H7 (cell line): ENCODE data around the gene SERHL2. TPM values are rescaled to one million over a fixed set of nuclear protein-coding genes. Genes with fewer than 3 reads are reported as not detected.
"Not testable (repeated sequence)": the region's sequence is repeated elsewhere in the genome, so short reads cannot be mapped to it uniquely, and the experiment has no call there.

ENCODE experiments used
- DNase-seq: peaks from one replicate; pipeline ENCODE4 v3.0.0; 2012
- H3K27me3 ChIP-seq: 2 replicates; pipeline ENCODE4 v1.6.0; 2011; ENCODE audit warnings: mild to moderate bottlenecking, low read length; ENCODE audit not compliant: control insufficient read depth, insufficient read depth
- H3K36me3 ChIP-seq: replicated peaks from 2 replicates; pipeline ENCODE4 v1.5.1; 2011; ENCODE audit warnings: low read length; ENCODE audit not compliant: control insufficient read depth, insufficient read depth
- H3K4me3 ChIP-seq: 2 replicates; pipeline ENCODE4 v1.5.1; 2011; ENCODE audit warnings: low read depth, mild to moderate bottlenecking, control low read depth, low read length, moderate library complexity; ENCODE audit not compliant: insufficient read depth
- total RNA-seq: library from RNA; depleted of rRNA; stranded (reverse); fragments of >200 nt; shearing (Covaris generic); gene quantifications from 2 replicates; pipeline ENCODE4 v1.2.3, GENCODE V29; 2014

SERHL2 gene
- total RNA-seq, 1 experiment from 2014 or later, result 7.5 TPM

GRCh38 chr22:42596336-42596735 is 42.6 kb downstream of the SERHL2 start:
- H3K27me3 ChIP-seq, result no peaks in the 10 kb centered on the region
- DNase-seq, result no peak
- H3K4me3 ChIP-seq, result no peak overlapping the region
- H3K36me3 ChIP-seq, result peaks cover 54% of the 10 kb centered on the region

GRCh38 chr22:42596863-42597530 is 43.2 kb downstream of the SERHL2 start:
- DNase-seq, result no peak
- Histone ChIP-seq H3K4me3 (no peak overlapping the region), H3K36me3 (peaks cover 51% of the 10 kb centered on the region), H3K27me3 (no peaks in the 10 kb centered on the region)

GRCh38 chr22:42601879-42602465 is 48.2 kb downstream of the SERHL2 start:
- no peak for DNase-seq
- Histone ChIP-seq H3K4me3 (no peak overlapping the region), H3K27me3 (no peaks in the 10 kb centered on the region), H3K36me3 (peaks cover 30% of the 10 kb centered on the region)

- no peak for DNase-seq
- H3K27me3 ChIP-seq, result no peaks in the 10 kb centered on the region
- no peak overlapping the region for H3K4me3 ChIP-seq
- H3K36me3 ChIP-seq, result peaks cover 26% of the 10 kb centered on the region
Observed at GRCh38 chr22:42602470-42602869, 48.7 kb downstream of the SERHL2 start.

GRCh38 chr22:42603427-42603826 is 49.7 kb downstream of the SERHL2 start:
- Histone ChIP-seq H3K4me3 (no peak overlapping the region), H3K36me3 (peaks cover 25% of the 10 kb centered on the region), H3K27me3 (no peaks in the 10 kb centered on the region)
- DNase-seq, result no peak

DNA sequence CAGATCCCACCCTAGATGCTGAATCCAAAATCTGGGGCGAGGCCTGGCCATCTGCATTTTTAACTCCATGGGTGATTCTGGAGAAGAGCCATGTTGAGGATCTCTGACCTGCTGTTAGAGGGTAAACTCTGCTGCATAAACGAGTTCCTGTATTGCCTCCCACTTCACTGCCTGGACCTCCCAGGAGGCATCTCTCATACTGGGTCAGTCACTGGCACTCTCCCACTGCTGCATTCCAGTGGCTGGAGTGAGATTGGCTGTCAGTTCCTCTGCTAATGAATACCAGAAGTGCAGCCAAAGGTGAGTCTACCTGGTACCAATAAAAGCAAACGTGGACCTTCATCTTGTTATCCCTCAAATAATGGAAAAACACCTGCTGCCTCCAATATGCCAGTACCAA is 50.6 kb downstream of the SERHL2 start:
- no peak for DNase-seq
- no peak overlapping the region for H3K4me3 ChIP-seq
- H3K36me3 ChIP-seq, result peaks cover 22% of the 10 kb centered on the region
- H3K27me3 ChIP-seq, result no peaks in the 10 kb centered on the region

GRCh38 chr22:42607641-42608040 is 53.9 kb downstream of the SERHL2 start:
- not testable (repeated sequence) for DNase-seq, H3K27me3 ChIP-seq, H3K4me3 ChIP-seq, H3K36me3 ChIP-seq

- no peak for DNase-seq
- no peaks in the 10 kb centered on the region for H3K27me3 ChIP-seq
- H3K36me3 ChIP-seq, result peaks cover 5% of the 10 kb centered on the region
- no peak overlapping the region for H3K4me3 ChIP-seq
Observed at GRCh38 chr22:42608136-42608822, 54.5 kb downstream of the SERHL2 start.

GRCh38 chr22:42608823-42609361 is 55.1 kb downstream of the SERHL2 start:
- Histone ChIP-seq H3K4me3 (no peak overlapping the region), H3K27me3 (no peaks in the 10 kb centered on the region), H3K36me3 (peaks cover 5% of the 10 kb centered on the region)
- no peak for DNase-seq

DNA sequence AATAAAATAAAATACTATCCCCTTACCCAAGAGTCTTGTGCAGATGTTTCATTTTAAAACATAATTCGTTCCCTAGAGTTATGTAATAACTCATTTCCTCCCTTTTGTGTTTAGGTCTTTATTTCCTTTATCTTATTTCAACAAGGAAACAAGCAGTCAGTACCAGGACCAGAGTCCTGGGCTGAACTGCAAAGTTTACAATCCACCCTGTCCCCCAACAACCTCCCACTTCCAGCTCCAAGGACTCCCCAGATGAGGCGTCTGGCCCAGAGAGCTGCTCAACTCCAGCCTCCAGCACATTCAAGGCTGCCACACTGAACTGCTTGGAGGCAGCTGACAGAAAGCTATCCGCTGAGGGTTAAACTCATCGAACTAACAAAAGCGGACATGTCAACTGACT is 56.4 kb downstream of the SERHL2 start:
- no peak for DNase-seq
- no peak overlapping the region for H3K4me3 ChIP-seq
- peaks cover 4% of the 10 kb centered on the region for H3K36me3 ChIP-seq
- no peaks in the 10 kb centered on the region for H3K27me3 ChIP-seq

DNA sequence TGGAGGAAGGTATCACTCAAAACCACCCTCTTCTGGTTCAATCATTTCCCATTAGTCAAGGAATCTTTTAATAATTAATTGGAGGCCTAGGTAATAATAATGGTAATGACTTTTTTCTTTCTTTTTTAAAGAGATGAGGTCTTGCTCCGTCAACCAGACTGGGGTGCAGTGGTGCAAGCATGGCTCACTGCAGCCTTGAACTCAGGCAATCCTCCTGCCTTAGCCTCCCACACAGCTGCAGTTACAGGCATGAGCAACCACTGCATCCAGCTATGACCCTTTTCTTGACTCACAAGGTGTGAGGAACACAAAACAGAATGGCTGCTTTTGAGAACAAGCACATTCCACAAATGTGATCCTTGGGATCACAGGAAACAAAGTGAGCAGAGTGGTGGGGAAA is 57.3 kb downstream of the SERHL2 start:
- Histone ChIP-seq H3K4me3 (no peak overlapping the region), H3K27me3 (no peaks in the 10 kb centered on the region), H3K36me3 (peaks cover 4% of the 10 kb centered on the region)
- DNase-seq, result no peak

- DNase-seq, result no peak
- Histone ChIP-seq H3K4me3 (no peak overlapping the region), H3K27me3 (no peaks in the 10 kb centered on the region), H3K36me3 (peaks cover 4% of the 10 kb centered on the region)
Observed at GRCh38 chr22:42612336-42612735, 58.6 kb downstream of the SERHL2 start.

GRCh38 chr22:42613872-42614301 is 60.1 kb downstream of the SERHL2 start:
- Histone ChIP-seq H3K27me3 (no peaks in the 10 kb centered on the region), H3K4me3 (peak overlapping the region; percentile 89), H3K36me3 (no peaks in the 10 kb centered on the region; the same call in none of the 2 replicates)
- no peak for DNase-seq

DNA sequence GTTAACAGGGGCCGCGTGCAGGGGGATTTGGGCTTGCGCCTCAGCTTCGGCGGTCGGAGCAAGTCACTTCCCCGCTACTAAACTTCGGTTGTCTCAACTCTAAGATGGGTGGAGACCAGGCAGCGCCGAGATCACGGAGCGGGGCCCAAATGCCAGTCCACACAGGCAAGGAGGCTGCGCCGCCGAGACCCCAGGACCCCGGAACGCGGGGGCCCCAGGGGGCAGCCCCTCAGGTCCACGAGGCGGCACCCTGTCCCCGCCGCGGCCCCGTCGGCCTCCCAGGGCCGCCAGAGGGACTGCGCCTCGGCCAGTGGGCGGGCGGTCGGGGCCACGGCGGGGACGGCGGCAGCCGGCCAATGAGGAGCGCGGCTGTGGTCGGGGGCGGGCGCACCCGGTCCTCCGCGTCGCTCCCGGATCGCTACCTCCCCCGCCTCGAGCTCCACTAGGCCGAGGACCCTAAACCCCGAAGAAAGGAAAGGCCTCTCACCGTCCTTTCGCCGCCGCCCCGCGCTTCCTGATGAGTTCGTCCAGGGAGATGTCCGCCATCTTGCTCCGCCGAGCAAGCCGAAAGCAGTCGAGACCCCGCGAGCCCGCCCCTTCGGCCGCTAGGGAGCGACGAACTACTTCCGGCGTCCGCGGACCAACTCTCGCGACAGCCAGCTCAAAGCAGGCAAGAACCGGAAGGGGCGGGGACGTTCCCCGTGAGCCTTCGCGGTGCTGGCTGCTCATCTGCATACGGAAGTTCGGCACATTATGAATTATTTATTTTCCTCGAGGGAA is 60.7 kb downstream of the SERHL2 start, which contains the start of gene POLDIP3:
Gene POLDIP3, minus strand, starts transcription at position 572 of the 780 bp plus-strand sequence. Its CDS starts 26 bp downstream, at position 546.
- peak within 1 kb of the TSS; percentile 89 for H3K4me3 ChIP-seq
- no peaks in the 10 kb centered on the region for H3K27me3 ChIP-seq
- peak; percentile 97 for DNase-seq
- H3K36me3 ChIP-seq, result no peaks in the 10 kb centered on the region; the same call in 1 of the 2 replicates
